ENCODE results near the gene LMO1.

GRCh38 chr11:8224711-8225110 is 39.0 kb downstream of the LMO1 start:
- TF ChIP-seq CTCF (IDR thresholded peaks at IDR 0.05), result no peak
- no peak for TF ChIP-seq POLR2A (IDR thresholded peaks at IDR 0.05)
